Mucosa of descending colon (tissue), 3 donors: ENCODE results near the gene ERVFRD-1. TPM values are rescaled to one million over a fixed set of nuclear protein-coding genes. Genes with fewer than 3 reads are reported as not detected.

ENCODE experiments used
- ATAC-seq: fragments of 200-7000 bp; cut with Tn5 transposase; one replicate; pipeline ENCODE4 v1.9.1; 2020; ENCODE audit warnings: mild to moderate bottlenecking, moderate library complexity
- DNase-seq, 3 donors: peaks; one replicate each; pipeline ENCODE4 v3.0.0-alpha.2; 2020
- H3K36me3 ChIP-seq: fragments of 200-600 bp; one replicate; pipeline ENCODE4 v1.8.0; 2021; ENCODE audit warnings: low read depth, mild to moderate bottlenecking
- H3K4me1 ChIP-seq: fragments of 200-600 bp; one replicate; pipeline ENCODE4 v1.8.0; 2021; ENCODE audit warnings: low read depth, mild to moderate bottlenecking
- H3K4me3 ChIP-seq: fragments of 200-600 bp; one replicate; pipeline ENCODE4 v1.8.0; 2021; ENCODE audit warnings: mild to moderate bottlenecking
- H3K9me3 ChIP-seq: fragments of 200-600 bp; one replicate; pipeline ENCODE4 v1.8.0; 2021; ENCODE audit warnings: mild to moderate bottlenecking
- CTCF ChIP-seq: fragments of 200-600 bp; IDR thresholded peaks from one replicate; pipeline ENCODE4 v1.8.0; 2022; ENCODE audit warnings: antibody characterized with exemption, mild to moderate bottlenecking
- intact Hi-C, 2 donors: fragments of 100-400 bp; cut with DNase I in 1 of 2; cut with micrococcal nuclease in 1 of 2; formaldehyde crosslinking; loops; one replicate each; pipeline versions ENCODE4 v1.11.0 to v1.11.1; 2022; cut with DNase I, micrococcal nuclease
- long read RNA-seq, 2 donors: library from polyadenylated mRNA; unstranded; transcript quantifications; one replicate each; pipeline ENCODE4 v2.0.0, GENCODE V29; 2019 to 2021
- total RNA-seq, 3 donors: library from RNA; stranded (reverse); fragmentation: NEBNext Ultra II Directional in 2 of 3; extraction: Animal tissue kit (Norgen Biotek cat#: 25700) in 2 of 3; gene quantifications; one replicate each; pipeline versions ENCODE4 v1.2.1 to v1.2.4, GENCODE V29; 2021 to 2023
- donor health status: DM: no; HTN: no; CAD: no; lungs with moderate emphysema.
- donor health status: DM: no; HTN: no; CAD: no.
- donor health status: DM: no; HTN: yes; CAD: no.

ERVFRD-1 gene
- under 1 TPM; 0.12 to 0.57 (median 0.19) TPM for total RNA-seq
- long read RNA-seq, donor 1, partial matches to known transcripts: 0 of 1 reads
- long read RNA-seq, donor 1, other reads (novel, unspliced or antisense): 0 of 1 reads
- long read RNA-seq, donor 2: 0 reads

- Histone ChIP-seq H3K4me3 (no peak within 1 kb of the TSS), H3K9me3 (no peaks in the 10 kb centered on the region), H3K36me3 (no peaks in the 10 kb centered on the region), H3K4me1 (no peaks in the 10 kb centered on the region)
- TF ChIP-seq CTCF: no peak
- intact Hi-C loops: no loop called here
- DNase-seq (no peak), ATAC-seq (no peak)
Observed at GRCh38 chr6:11110921-11111768, at the start of gene ERVFRD-1. Gene ERVFRD-1, minus strand, starts transcription at chr6:11111725. Its CDS starts 6,415 bp downstream, at chr6:11105310.

- no peak for TF ChIP-seq CTCF
- Histone ChIP-seq H3K4me1 (no peaks in the 10 kb centered on the region), H3K9me3 (no peaks in the 10 kb centered on the region), H3K36me3 (no peaks in the 10 kb centered on the region), H3K4me3 (no peak overlapping the region)
- ATAC-seq (peak; percentile 51), DNase-seq (no peak)
- intact Hi-C loops: no loop called here
Observed at GRCh38 chr6:11160199-11160598, 48.7 kb upstream of the ERVFRD-1 start.

GRCh38 chr6:11155589-11155988 is 44.1 kb upstream of the ERVFRD-1 start:
- intact Hi-C loops: no loop called here
- no peaks in the 10 kb centered on the region for H3K9me3 ChIP-seq
- ATAC-seq (no peak), DNase-seq (no peak)
- no peak for TF ChIP-seq CTCF
- no peaks in the 10 kb centered on the region for H3K4me1 ChIP-seq
- no peak overlapping the region for H3K4me3 ChIP-seq
- H3K36me3 ChIP-seq: no peaks in the 10 kb centered on the region

- Histone ChIP-seq H3K36me3 (no peaks in the 10 kb centered on the region), H3K9me3 (no peaks in the 10 kb centered on the region), H3K4me1 (no peaks in the 10 kb centered on the region), H3K4me3 (no peak overlapping the region)
- DNase-seq (no peak), ATAC-seq (no peak)
- intact Hi-C loops: no loop called here
- no peak for TF ChIP-seq CTCF
Observed at GRCh38 chr6:11153447-11153846, 41.9 kb upstream of the ERVFRD-1 start.

- intact Hi-C loops: no loop called here
- Histone ChIP-seq H3K36me3 (no peaks in the 10 kb centered on the region), H3K9me3 (no peaks in the 10 kb centered on the region), H3K4me3 (no peak overlapping the region), H3K4me1 (no peaks in the 10 kb centered on the region)
- no peak for ATAC-seq
- no peak for TF ChIP-seq CTCF
- no peak for DNase-seq
Observed at GRCh38 chr6:11152581-11152980, 41.1 kb upstream of the ERVFRD-1 start.
